Epithelial cell of esophagus (primary cell): ENCODE results near the gene RUSC2.
"Not testable (repeated sequence)": the region's sequence is repeated elsewhere in the genome, so short reads cannot be mapped to it uniquely, and the experiment has no call there.

ENCODE experiments used
- DNase-seq: peaks from one replicate; pipeline ENCODE4 v3.0.0; 2010; ENCODE audit warnings: low read depth
- H3K4me3 ChIP-seq: 2 replicates; pipeline ENCODE4 v1.5.1; 2011; ENCODE audit warnings: mild to moderate bottlenecking, low read length, control low read depth
- TF ChIP-seq, protein P1 (sequence below): IDR thresholded peaks from 2 replicates; pipeline ENCODE4 v1.5.1; 2011; ENCODE audit warnings: low read depth, mild to moderate bottlenecking, low read length, control low read depth, inconsistent platforms; ENCODE audit not compliant: insufficient read depth; ENCODE audit errors: missing control alignments

Gene RUSC2

DNA sequence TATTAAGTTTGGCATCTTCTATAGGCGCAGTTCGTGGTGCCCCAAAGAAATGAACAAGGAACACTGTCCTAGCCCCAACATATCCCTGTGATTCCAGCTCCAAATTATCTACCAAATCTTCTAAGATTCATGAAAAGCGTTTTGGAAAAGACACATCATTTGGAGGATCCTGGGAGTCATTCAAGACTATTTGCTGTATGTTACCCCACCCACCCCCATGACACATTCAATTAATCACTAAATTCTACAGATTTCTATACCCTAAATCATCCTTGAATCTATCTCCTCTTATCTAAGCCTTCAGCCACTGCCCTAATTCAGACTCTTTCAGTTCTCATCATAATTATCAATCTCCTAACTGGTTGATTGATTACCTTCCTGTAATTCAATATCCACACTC is 5.5 kb upstream of the RUSC2 start:
- no peak overlapping the region for H3K4me3 ChIP-seq
- TF ChIP-seq, protein P1, sequence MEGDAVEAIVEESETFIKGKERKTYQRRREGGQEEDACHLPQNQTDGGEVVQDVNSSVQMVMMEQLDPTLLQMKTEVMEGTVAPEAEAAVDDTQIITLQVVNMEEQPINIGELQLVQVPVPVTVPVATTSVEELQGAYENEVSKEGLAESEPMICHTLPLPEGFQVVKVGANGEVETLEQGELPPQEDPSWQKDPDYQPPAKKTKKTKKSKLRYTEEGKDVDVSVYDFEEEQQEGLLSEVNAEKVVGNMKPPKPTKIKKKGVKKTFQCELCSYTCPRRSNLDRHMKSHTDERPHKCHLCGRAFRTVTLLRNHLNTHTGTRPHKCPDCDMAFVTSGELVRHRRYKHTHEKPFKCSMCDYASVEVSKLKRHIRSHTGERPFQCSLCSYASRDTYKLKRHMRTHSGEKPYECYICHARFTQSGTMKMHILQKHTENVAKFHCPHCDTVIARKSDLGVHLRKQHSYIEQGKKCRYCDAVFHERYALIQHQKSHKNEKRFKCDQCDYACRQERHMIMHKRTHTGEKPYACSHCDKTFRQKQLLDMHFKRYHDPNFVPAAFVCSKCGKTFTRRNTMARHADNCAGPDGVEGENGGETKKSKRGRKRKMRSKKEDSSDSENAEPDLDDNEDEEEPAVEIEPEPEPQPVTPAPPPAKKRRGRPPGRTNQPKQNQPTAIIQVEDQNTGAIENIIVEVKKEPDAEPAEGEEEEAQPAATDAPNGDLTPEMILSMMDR, result no peak
- DNase-seq, result peak; percentile 40

DNA sequence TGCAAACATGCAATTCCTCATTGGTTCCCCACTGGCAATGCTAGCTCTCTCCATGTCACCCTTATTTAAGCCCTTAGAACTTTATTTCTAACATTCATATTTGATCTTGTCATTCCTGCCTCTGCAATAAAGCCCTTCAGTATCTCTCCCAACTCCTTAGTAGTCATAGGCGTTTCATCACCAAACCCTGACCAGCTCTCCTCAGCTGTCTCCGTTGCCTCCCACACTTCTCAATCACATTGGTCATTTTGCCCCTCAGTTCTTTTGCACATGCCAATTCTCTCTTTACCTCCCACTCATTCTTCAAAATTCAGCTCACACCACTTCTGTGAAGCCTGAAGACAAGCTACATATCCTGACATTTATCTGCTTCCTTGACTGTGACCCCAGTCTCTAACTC is 2.8 kb upstream of the RUSC2 start:
- DNase-seq, result no peak
- H3K4me3 ChIP-seq, result no peak overlapping the region
- TF ChIP-seq, protein P1, result no peak

DNA sequence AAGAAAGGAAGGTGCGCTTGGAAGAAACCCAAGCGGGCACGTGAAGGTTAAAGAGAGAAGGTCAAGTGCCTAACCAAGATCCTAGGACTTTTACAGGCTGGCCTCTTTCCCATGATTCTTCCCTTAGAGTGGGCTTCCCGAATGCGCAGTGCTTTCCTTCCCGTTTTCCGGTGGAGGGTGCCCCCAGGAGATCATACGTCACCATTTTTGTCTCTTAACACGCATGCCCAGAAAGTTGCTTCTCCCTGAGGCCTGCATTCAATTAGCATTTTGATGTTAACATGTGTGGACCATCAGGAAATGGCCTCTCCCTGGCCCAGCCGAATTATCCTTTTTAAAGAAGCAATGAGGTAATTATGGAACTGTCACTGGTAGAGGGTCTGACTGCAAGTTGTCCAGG is 1.9 kb upstream of the RUSC2 start:
- TF ChIP-seq, protein P1, result no peak
- no peak overlapping the region for H3K4me3 ChIP-seq
- no peak for DNase-seq

DNA sequence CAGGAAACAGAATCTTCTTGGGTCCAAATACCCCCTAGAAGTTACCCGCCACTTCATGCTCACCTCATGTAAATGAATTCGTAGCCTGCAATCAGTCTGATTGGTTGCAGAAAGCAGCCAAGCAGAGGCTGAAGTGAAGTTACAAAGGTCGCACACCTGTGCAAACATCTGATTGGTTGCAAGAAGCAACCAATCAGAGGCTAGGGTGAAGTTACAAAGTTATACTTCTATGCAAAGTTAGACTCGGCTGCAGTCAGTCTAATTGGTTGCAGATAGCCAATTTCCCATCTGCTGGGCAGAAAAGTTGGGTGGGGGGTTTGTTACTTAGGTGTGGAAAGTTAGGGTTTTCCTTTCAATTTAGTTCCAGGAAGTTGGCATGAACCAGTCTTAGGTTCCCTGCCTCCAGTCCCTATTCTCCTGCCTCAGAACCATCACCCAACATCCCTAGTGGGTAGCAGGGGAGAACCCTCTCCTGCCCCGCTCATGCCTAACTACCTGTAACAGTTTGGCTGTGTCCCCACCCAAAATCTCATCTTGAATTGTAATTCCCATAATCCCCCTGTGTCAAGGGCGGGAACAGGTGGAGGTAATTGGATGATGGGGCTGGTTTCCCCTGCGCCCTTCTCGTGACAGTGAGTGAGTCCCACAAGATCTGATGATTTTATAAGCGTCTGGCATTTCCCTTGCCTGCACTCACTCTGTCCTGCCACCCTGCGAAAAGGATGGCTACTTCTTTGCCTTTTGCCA is 1.2 kb upstream of the RUSC2 start:
- TF ChIP-seq, protein P1, result no peak
- DNase-seq, result no peak
- H3K4me3 ChIP-seq, result peak overlapping the region; percentile 73

DNA sequence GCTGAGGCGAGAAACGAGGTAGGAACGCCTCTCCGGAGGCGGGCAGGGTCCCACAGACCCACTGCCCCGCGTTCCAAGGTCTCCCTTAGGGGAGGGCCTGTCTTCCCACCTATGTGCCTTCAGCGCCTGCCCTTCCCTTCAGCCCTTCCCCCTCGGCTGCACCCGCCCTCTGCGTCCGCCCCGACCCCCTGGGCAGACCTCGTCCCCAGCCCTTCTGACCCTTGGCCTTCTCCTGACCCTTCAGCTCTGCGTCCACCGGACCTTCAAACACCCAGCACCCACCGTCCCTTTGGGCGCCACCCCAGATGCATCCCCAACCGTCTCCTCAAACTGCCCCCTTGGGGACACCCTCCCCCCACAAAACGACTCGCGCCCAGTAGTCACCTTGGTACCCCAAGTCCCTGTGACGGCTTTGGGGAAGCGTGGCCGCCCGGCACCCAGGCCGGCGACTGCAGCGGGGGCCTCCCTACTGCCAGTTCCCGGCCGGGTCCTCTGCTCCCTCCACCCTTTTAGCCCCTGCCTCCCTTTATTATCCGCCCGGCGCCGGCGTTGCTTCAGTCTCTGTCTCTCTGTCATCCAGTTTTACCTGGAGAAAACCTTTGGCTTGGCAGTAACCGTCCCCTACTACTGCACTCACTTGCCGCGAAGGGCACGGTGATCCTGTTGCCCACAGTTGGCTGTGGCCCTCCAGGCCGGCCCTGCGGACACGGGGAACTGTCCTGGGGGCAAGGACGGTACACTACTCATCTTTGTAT is 421 bp downstream of the RUSC2 start:
- TF ChIP-seq, protein P1, result no peak
- H3K4me3 ChIP-seq, result peak overlapping the region; percentile 73

DNA sequence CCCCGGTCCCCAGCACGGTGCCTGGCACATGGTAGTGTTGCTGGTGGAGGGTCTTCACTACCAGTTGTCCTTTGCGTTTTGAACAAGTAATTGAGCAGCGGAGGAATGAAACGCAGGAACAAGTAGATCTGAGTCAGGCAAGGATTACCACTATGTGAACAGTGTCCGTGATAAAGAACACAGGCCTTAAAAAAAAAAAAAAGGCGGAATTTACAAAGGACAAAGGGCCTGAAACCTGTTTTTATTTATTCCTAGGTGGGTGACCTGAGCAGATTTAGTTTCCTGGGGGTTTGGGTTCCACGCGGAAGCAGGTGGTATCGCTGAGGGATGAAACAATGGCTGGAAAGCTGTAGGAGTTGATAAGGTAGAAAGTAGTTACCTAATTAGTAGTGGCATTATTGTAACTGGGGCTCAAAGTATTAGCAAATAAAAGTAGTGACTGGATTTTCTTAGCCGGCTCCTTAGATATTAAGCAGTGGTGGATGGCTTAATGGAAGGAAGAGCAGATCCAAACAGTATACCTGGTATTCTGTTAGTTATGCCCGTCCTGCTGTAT is 1.1 kb downstream of the RUSC2 start:
- peak overlapping the region; percentile 73 for H3K4me3 ChIP-seq
- DNase-seq, result peak; percentile 48
- TF ChIP-seq, protein P1, result no peak

More for the DNA sequence above, 421 bp downstream of the RUSC2 start:
- DNase-seq, result peak; percentile 3

DNA sequence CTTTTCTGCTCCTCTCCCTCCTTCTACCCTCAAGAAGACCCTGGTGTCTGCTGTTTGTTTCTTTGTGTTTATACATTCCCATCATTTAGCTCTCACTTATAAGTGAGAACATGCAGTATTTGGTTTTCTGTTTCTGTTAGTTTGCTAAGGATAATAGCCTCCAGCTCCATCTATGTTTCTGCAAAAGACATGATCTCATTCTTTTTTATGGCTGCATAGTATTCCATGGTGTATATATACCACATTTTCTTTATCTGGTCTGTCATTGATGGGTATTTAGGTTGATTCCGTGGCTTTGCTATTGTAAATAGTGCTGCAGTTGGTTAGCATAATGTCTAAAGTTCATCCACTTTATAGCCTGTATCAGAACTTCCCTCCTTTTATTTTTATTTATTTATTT is 3.2 kb downstream of the RUSC2 start:
- DNase-seq, H3K4me3 ChIP-seq: not testable (repeated sequence)
